ENCODE data around the gene PGAM4. TPM values are rescaled to one million over a fixed set of nuclear protein-coding genes. Genes with fewer than 3 reads are reported as not detected.

Gene PGAM4
- total and polyA plus RNA-seq, 2 of the 13 experiments (the other 11 are each of a cell fraction or from before 2014, with no cell fraction given), result 0.24 to 0.33 TPM

- ChIA-PET POLR2A (no interaction called here), CTCF (ENCODE audit: low intra/inter-chr PET ratio, low total read pairs) (no interaction called here)
- no peak overlapping the region for H3K4me3 ChIP-seq (replicated peaks in 1 of 3; ENCODE audit: insufficient read depth in 1 of 3, low read depth in 2 of 3, low read length in 3 of 3)
- no TSS peak for BruUV-seq (replicated peaks)
- no peak overlapping the region for H3K9ac ChIP-seq (ENCODE audit: insufficient read depth, low read depth, low read length)
- no peaks in the 10 kb centered on the region for H3K36me3 ChIP-seq (replicated peaks in 1 of 2; ENCODE audit: control insufficient read depth in 1 of 2, insufficient read depth in 2 of 2, low read length in 2 of 2)
- FAIRE-seq, result no peak
- 100% methylated on average over 1 of the region's 1 CpG for WGBS (ENCODE audit: low lambda C conversion rate)
- intact Hi-C loops (cut with micrococcal nuclease; ENCODE audit: unreplicated experiment), result no loop called here
- in situ Hi-C loops (cut with HindIII; ENCODE audit: extremely low pct_ligation_motif_present, low pct_unique_long_range_greater_than_20kb), result no loop called here
- H4K20me1 ChIP-seq (ENCODE audit: insufficient read depth, low read length), result no peaks in the 10 kb centered on the region
- no peaks in the 10 kb centered on the region for H3K79me2 ChIP-seq (ENCODE audit: insufficient read depth, low read length)
- DNase-seq (ENCODE audit: low spot score), result no peak
- H3K27ac ChIP-seq (ENCODE audit: extremely low read length, insufficient read depth, low read length), result no peak overlapping the region
- H2AFZ ChIP-seq (ENCODE audit: low read length), result no peak overlapping the region
- no peaks in the 10 kb centered on the region for H3K27me3 ChIP-seq (ENCODE audit: control insufficient read depth in 1 of 2, insufficient read depth in 2 of 2, low read length in 2 of 2)
- H3K4me2 ChIP-seq (ENCODE audit: low read depth, low read length), result no peak overlapping the region
- ATAC-seq, result no peak
- H3K4me1 ChIP-seq (ENCODE audit: insufficient read depth, low read length), result no peaks in the 10 kb centered on the region
- H3K9me3 ChIP-seq (ENCODE audit: low read length), result no peaks in the 10 kb centered on the region
- TF ChIP-seq ZNF367 (CRISPR knock-in tag; IDR thresholded peaks at IDR 0.05; ENCODE audit: borderline replicate concordance) (no peak), CSRNP2 (CRISPR knock-in tag; conservative IDR thresholded peaks at IDR 0.05; ENCODE audit: low read depth) (no peak), TARDBP (CRISPR knock-in tag; IDR thresholded peaks at IDR 0.05) (no peak), HNRNPUL1 (IDR thresholded peaks at IDR 0.05; ENCODE audit: low read depth, low read length) (no peak), SNAI1 (CRISPR knock-in tag; IDR thresholded peaks at IDR 0.05; ENCODE audit: borderline replicate concordance) (no peak), FOXA3 (CRISPR knock-in tag; IDR thresholded peaks at IDR 0.05) (no peak), ATF4 (CRISPR knock-in tag; IDR thresholded peaks at IDR 0.05) (no peak), ZIK1 (CRISPR knock-in tag; IDR thresholded peaks at IDR 0.05; ENCODE audit: borderline replicate concordance, low read depth) (no peak), ATRX (CRISPR knock-in tag; IDR thresholded peaks at IDR 0.05; ENCODE audit: borderline replicate concordance) (no peak), ZNF605 (CRISPR knock-in tag; IDR thresholded peaks at IDR 0.05) (no peak), MLX (CRISPR knock-in tag; IDR thresholded peaks at IDR 0.05) (no peak), MIER2 (CRISPR knock-in tag; IDR thresholded peaks at IDR 0.05) (no peak), ZNF552 (CRISPR knock-in tag; IDR thresholded peaks at IDR 0.05; ENCODE audit: borderline replicate concordance) (no peak), ZNF407 (CRISPR knock-in tag; IDR thresholded peaks at IDR 0.05; ENCODE audit: not compliant biosample characterization) (no peak)
These were observed 1.8 kb downstream of the PGAM4 start for GRCh38 chrX:77967631-77968030.
